ENCODE results near the gene PSMD9.

PSMD9 gene

GRCh38 chr12:121899590-121899989 lies 11.0 kb downstream of the PSMD9 start:
- no peak overlapping the region for H3K4me3 ChIP-seq (ENCODE audit: low read depth, low read length)
- H3K18ac ChIP-seq (ENCODE audit: low read length) = no peak overlapping the region
- no peak overlapping the region for H2BK5ac ChIP-seq (ENCODE audit: low read depth, low read length, poor library complexity)
- no CpG with 5 or more reads among the region's 14 CpGs for WGBS (ENCODE audit: extremely low coverage, insufficient coverage, insufficient read length)
- H3K27ac ChIP-seq (ENCODE audit: low read depth, low read length) = no peak overlapping the region
- no peaks in the 10 kb centered on the region for H3K27me3 ChIP-seq (ENCODE audit: insufficient read depth, low read length)
- no peak overlapping the region for H3K9ac ChIP-seq (ENCODE audit: low read length)
- no peak overlapping the region for H2BK12ac ChIP-seq (ENCODE audit: low read length)
- H3K4ac ChIP-seq (ENCODE audit: low read depth, low read length) = no peak overlapping the region
- H2BK120ac ChIP-seq (ENCODE audit: insufficient read depth, low read length, poor library complexity) = no peak overlapping the region
- no peak for DNase-seq
- no peak overlapping the region for H3K4me2 ChIP-seq (ENCODE audit: low read length)
- peaks cover 0 to under 1% of the 10 kb centered on the region in 2 experiments for H3K4me1 ChIP-seq (ENCODE audit: control insufficient read depth in 1 of 2, insufficient read depth in 2 of 2, low read length in 2 of 2)
- no peak overlapping the region for H3K23ac ChIP-seq (ENCODE audit: low read length)
- H4K12ac ChIP-seq (ENCODE audit: low read depth, low read length) = no peak overlapping the region
- no peak overlapping the region for H2AFZ ChIP-seq (ENCODE audit: insufficient read depth, low read length, poor library complexity)
- H2AK5ac ChIP-seq (ENCODE audit: low read length) = no peak overlapping the region
- no peaks in the 10 kb centered on the region for H3K79me2 ChIP-seq (ENCODE audit: control insufficient read depth, insufficient read depth, low read length, poor library complexity)
- H3K36me3 ChIP-seq (ENCODE audit: control insufficient read depth in 1 of 2, insufficient read depth in 2 of 2, low read length in 2 of 2) = peaks cover 43 to 48% of the 10 kb centered on the region in 2 experiments
- H3K79me1 ChIP-seq (ENCODE audit: low read length) = no peaks in the 10 kb centered on the region
- no peak overlapping the region for H3K14ac ChIP-seq (ENCODE audit: low read length)
- H3K9me3 ChIP-seq (ENCODE audit: insufficient read depth, low read depth, low read length) = no peaks in the 10 kb centered on the region
- H4K91ac ChIP-seq (ENCODE audit: low read depth, low read length) = no peak overlapping the region
- H4K8ac ChIP-seq (ENCODE audit: low read depth, low read length) = no peak overlapping the region

- WGBS (ENCODE audit: extremely low coverage, insufficient coverage, insufficient read length) = no CpG with 5 or more reads among the region's 2 CpGs
- H3K79me2 ChIP-seq (ENCODE audit: control insufficient read depth, insufficient read depth, low read length, poor library complexity) = no peaks in the 10 kb centered on the region
- H2BK120ac ChIP-seq (ENCODE audit: insufficient read depth, low read length, poor library complexity) = no peak overlapping the region
- H4K8ac ChIP-seq (ENCODE audit: low read depth, low read length) = no peak overlapping the region
- DNase-seq = no peak
- no peaks in the 10 kb centered on the region for H3K4me1 ChIP-seq (ENCODE audit: control insufficient read depth in 1 of 2, insufficient read depth in 2 of 2, low read length in 2 of 2)
- H3K4ac ChIP-seq (ENCODE audit: low read depth, low read length) = no peak overlapping the region
- H3K14ac ChIP-seq (ENCODE audit: low read length) = no peak overlapping the region
- no peak overlapping the region for H2AK5ac ChIP-seq (ENCODE audit: low read length)
- no peak overlapping the region for H2BK12ac ChIP-seq (ENCODE audit: low read length)
- no peaks in the 10 kb centered on the region for H3K79me1 ChIP-seq (ENCODE audit: low read length)
- no peaks in the 10 kb centered on the region for H3K9me3 ChIP-seq (ENCODE audit: insufficient read depth, low read depth, low read length)
- H3K23ac ChIP-seq (ENCODE audit: low read length) = no peak overlapping the region
- no peaks in the 10 kb centered on the region for H3K27me3 ChIP-seq (ENCODE audit: insufficient read depth, low read length)
- no peak overlapping the region for H3K9ac ChIP-seq (ENCODE audit: low read length)
- no peak overlapping the region for H2BK5ac ChIP-seq (ENCODE audit: low read depth, low read length, poor library complexity)
- no peak overlapping the region for H3K4me3 ChIP-seq (ENCODE audit: low read depth, low read length)
- no peak overlapping the region for H4K12ac ChIP-seq (ENCODE audit: low read depth, low read length)
- H3K36me3 ChIP-seq (ENCODE audit: control insufficient read depth in 1 of 2, insufficient read depth in 2 of 2, low read length in 2 of 2) = peaks cover 43% of the 10 kb centered on the region in 2 experiments
- H2AFZ ChIP-seq (ENCODE audit: insufficient read depth, low read length, poor library complexity) = no peak overlapping the region
- no peak overlapping the region for H4K91ac ChIP-seq (ENCODE audit: low read depth, low read length)
- no peak overlapping the region for H3K4me2 ChIP-seq (ENCODE audit: low read length)
- no peak overlapping the region for H3K27ac ChIP-seq (ENCODE audit: low read depth, low read length)
- H3K18ac ChIP-seq (ENCODE audit: low read length) = no peak overlapping the region
Measured at GRCh38 chr12:121903202-121903601, 14.6 kb downstream of the PSMD9 start.

- Histone ChIP-seq H3K4me2 (ENCODE audit: low read length) (no peak overlapping the region), H4K8ac (ENCODE audit: low read depth, low read length) (no peak overlapping the region), H3K27me3 (ENCODE audit: insufficient read depth, low read length) (no peaks in the 10 kb centered on the region), H3K4me3 (ENCODE audit: low read depth, low read length) (no peak overlapping the region), H2BK5ac (ENCODE audit: low read depth, low read length, poor library complexity) (no peak overlapping the region), H2AK5ac (ENCODE audit: low read length) (no peak overlapping the region), H3K79me2 (ENCODE audit: control insufficient read depth, insufficient read depth, low read length, poor library complexity) (no peaks in the 10 kb centered on the region), H2AFZ (ENCODE audit: insufficient read depth, low read length, poor library complexity) (no peak overlapping the region), H3K18ac (ENCODE audit: low read length) (no peak overlapping the region), H3K4me1 (ENCODE audit: control insufficient read depth in 1 of 2, insufficient read depth in 2 of 2, low read length in 2 of 2) (no peaks in the 10 kb centered on the region), H3K36me3 (ENCODE audit: control insufficient read depth in 1 of 2, insufficient read depth in 2 of 2, low read length in 2 of 2) (peaks cover 38 to 45% of the 10 kb centered on the region in 2 experiments), H2BK12ac (ENCODE audit: low read length) (no peak overlapping the region), H3K23ac (ENCODE audit: low read length) (no peak overlapping the region), H4K12ac (ENCODE audit: low read depth, low read length) (no peak overlapping the region), H3K27ac (ENCODE audit: low read depth, low read length) (no peak overlapping the region), H3K14ac (ENCODE audit: low read length) (no peak overlapping the region), H2BK120ac (ENCODE audit: insufficient read depth, low read length, poor library complexity) (no peak overlapping the region), H3K79me1 (ENCODE audit: low read length) (no peaks in the 10 kb centered on the region), H4K91ac (ENCODE audit: low read depth, low read length) (no peak overlapping the region), H3K9me3 (ENCODE audit: insufficient read depth, low read depth, low read length) (no peaks in the 10 kb centered on the region), H3K4ac (ENCODE audit: low read depth, low read length) (no peak overlapping the region), H3K9ac (ENCODE audit: low read length) (no peak overlapping the region)
- WGBS (ENCODE audit: extremely low coverage, insufficient coverage, insufficient read length) = no CpG with 5 or more reads among the region's 4 CpGs
- no peak for DNase-seq
Measured at GRCh38 chr12:121905746-121906145, 17.2 kb downstream of the PSMD9 start.

GRCh38 chr12:121908702-121909101 lies 20.1 kb downstream of the PSMD9 start:
- H4K12ac ChIP-seq (ENCODE audit: low read depth, low read length) = no peak overlapping the region
- no peak overlapping the region for H2AK5ac ChIP-seq (ENCODE audit: low read length)
- DNase-seq = no peak
- H2BK12ac ChIP-seq (ENCODE audit: low read length) = no peak overlapping the region
- H4K8ac ChIP-seq (ENCODE audit: low read depth, low read length) = no peak overlapping the region
- no peaks in the 10 kb centered on the region for H3K4me1 ChIP-seq (ENCODE audit: control insufficient read depth in 1 of 2, insufficient read depth in 2 of 2, low read length in 2 of 2)
- H3K23ac ChIP-seq (ENCODE audit: low read length) = no peak overlapping the region
- no peaks in the 10 kb centered on the region for H3K79me1 ChIP-seq (ENCODE audit: low read length)
- H2AFZ ChIP-seq (ENCODE audit: insufficient read depth, low read length, poor library complexity) = no peak overlapping the region
- H3K27me3 ChIP-seq (ENCODE audit: insufficient read depth, low read length) = no peaks in the 10 kb centered on the region
- H3K27ac ChIP-seq (ENCODE audit: low read depth, low read length) = no peak overlapping the region
- no peak overlapping the region for H2BK120ac ChIP-seq (ENCODE audit: insufficient read depth, low read length, poor library complexity)
- H3K9me3 ChIP-seq (ENCODE audit: insufficient read depth, low read depth, low read length) = no peaks in the 10 kb centered on the region
- H3K4ac ChIP-seq (ENCODE audit: low read depth, low read length) = no peak overlapping the region
- no peak overlapping the region for H4K91ac ChIP-seq (ENCODE audit: low read depth, low read length)
- H3K9ac ChIP-seq (ENCODE audit: low read length) = no peak overlapping the region
- WGBS (ENCODE audit: extremely low coverage, insufficient coverage, insufficient read length) = no CpG with 5 or more reads among the region's 2 CpGs
- no peak overlapping the region for H3K14ac ChIP-seq (ENCODE audit: low read length)
- no peak overlapping the region for H2BK5ac ChIP-seq (ENCODE audit: low read depth, low read length, poor library complexity)
- no peak overlapping the region for H3K4me2 ChIP-seq (ENCODE audit: low read length)
- no peaks in the 10 kb centered on the region for H3K79me2 ChIP-seq (ENCODE audit: control insufficient read depth, insufficient read depth, low read length, poor library complexity)
- peaks cover 27 to 30% of the 10 kb centered on the region in 2 experiments for H3K36me3 ChIP-seq (ENCODE audit: control insufficient read depth in 1 of 2, insufficient read depth in 2 of 2, low read length in 2 of 2)
- no peak overlapping the region for H3K18ac ChIP-seq (ENCODE audit: low read length)
- H3K4me3 ChIP-seq (ENCODE audit: low read depth, low read length) = no peak overlapping the region
